Sigmoid colon (tissue), 7 donors: ENCODE measurements around the gene TMEM181. TPM values are rescaled to one million over a fixed set of nuclear protein-coding genes. Genes with fewer than 3 reads are reported as not detected.

Experiments used
- DNase-seq: peaks from one replicate; pipeline ENCODE4 v3.0.0-alpha.2; 2019
- H3K27ac ChIP-seq, 4 donors: fragments of 200-600 bp; sonication (generic); one replicate each; pipeline ENCODE4 v1.5.1; 2016 to 2019; ENCODE audit warnings: mild to moderate bottlenecking in 1 of 4
- H3K27me3 ChIP-seq, 3 donors: fragments of 200-600 bp; sonication (generic); one replicate each; pipeline ENCODE4 v1.5.1; 2019; ENCODE audit warnings: mild to moderate bottlenecking in 1 of 3
- H3K36me3 ChIP-seq, 4 donors: fragments of 200-600 bp; sonication (generic); one replicate each; pipeline ENCODE4 v1.5.1; 2016 to 2019
- H3K4me1 ChIP-seq, 4 donors: fragments of 200-600 bp; sonication (generic); one replicate each; pipeline ENCODE4 v1.5.1; 2017 to 2019
- H3K4me3 ChIP-seq, 4 donors: fragments of 200-600 bp; sonication (generic); one replicate each; pipeline ENCODE4 v1.5.1; 2017 to 2019; ENCODE audit warnings: mild to moderate bottlenecking in 2 of 4, moderate library complexity in 1 of 4
- H3K9me3 ChIP-seq, 4 donors: fragments of 200-600 bp in 3 of 4; sonication (generic) in 3 of 4; one replicate each; pipeline versions ENCODE4 v1.5.1 to v1.6.1; 2013 to 2019
- EP300 ChIP-seq, 4 donors: sonication (generic); formaldehyde crosslinking; IDR thresholded peaks; one replicate each; pipeline ENCODE4 v1.6.1; 2017; ENCODE audit warnings: antibody characterized with exemption in 4 of 4
- POLR2A ChIP-seq, 2 donors: fragments of 450-650 bp; IDR thresholded peaks; one replicate each; pipeline ENCODE4 v1.6.1; 2016; ENCODE audit warnings: antibody characterized with exemption in 2 of 2, mild to moderate bottlenecking in 2 of 2, moderate library complexity in 2 of 2
- POLR2AphosphoS5 ChIP-seq, 4 donors: sonication (generic); formaldehyde crosslinking; IDR thresholded peaks; one replicate each; pipeline ENCODE4 v1.6.1; 2017; ENCODE audit warnings: antibody characterized with exemption in 4 of 4
- WGBS, 2 donors: extraction: QIAGEN DNeasy Blood & Tissue Kit; methylation state at CpG; one replicate each; pipeline ENCODE4 v1.1.7; 2013; 5-methylcytosine and 5-hydroxymethylcytosine counted together
- intact Hi-C: fragments of 100-400 bp; cut with DNase I; formaldehyde crosslinking; loops from one replicate; pipeline ENCODE4 v1.15.1; 2023
- polyA plus RNA-seq, 3 donors: library from polyadenylated mRNA; stranded (reverse); fragments of 200-250 nt; gene quantifications; one replicate each; pipeline ENCODE4 v1.2.3, GENCODE V29; 2013
- total RNA-seq, 4 donors: library from RNA; depleted of rRNA; stranded (reverse); fragments of >200 nt; gene quantifications; one replicate each; pipeline ENCODE4 v1.1.0, GENCODE V29; 2016
- TF ChIP-seq, protein P1 (sequence below), 4 experiments: fragments of 450-650 bp in 3 of 4; fragments of 200-600 bp in 1 of 4; IDR thresholded peaks; one replicate each; pipeline ENCODE4 v1.5.1; 2016 to 2019; ENCODE audit warnings: antibody characterized with exemption in 4 of 4, mild to moderate bottlenecking in 3 of 4, moderate library complexity in 2 of 4
- donor health status: healthy with polysubstance abuse.
- donor health status: Bipolar disorder and iron deficiency.
- donor health status: healthy.

Gene TMEM181
- total and polyA plus RNA-seq, 7 donors, result 4.6 to 24.7 (median 20.8) TPM

DNA sequence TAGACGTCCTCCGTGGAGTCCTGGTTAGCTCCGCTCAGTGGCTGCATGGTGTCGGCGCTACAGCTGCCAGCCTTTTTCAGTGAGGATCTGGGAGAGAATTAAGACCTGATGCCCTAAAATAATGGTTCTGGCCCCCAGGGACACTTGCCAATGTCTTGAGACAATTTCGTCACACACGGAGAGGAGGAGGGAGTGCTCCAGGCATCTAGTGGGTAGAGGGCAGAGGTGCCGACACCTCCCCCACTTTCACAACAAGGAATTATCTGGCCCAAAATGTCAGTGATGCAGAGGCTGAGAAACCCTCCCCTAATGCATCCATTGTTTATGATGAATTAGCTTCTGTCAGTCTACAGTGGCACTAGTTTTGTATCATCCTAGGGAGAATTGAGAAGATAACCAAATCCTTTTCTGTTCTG lies 24.4 kb downstream of the TMEM181 start:
- intact Hi-C loops, result no loop called here
- H3K36me3 ChIP-seq, result peaks cover 9 to 56% (median 33%) of the 10 kb centered on the region in 4 donors
- DNase-seq, result no peak
- WGBS, 2 donors, result 95 to 98% methylated on average over 8 of the region's 8 CpGs
- no peak for TF ChIP-seq POLR2A (IDR thresholded peaks at IDR 0.05)
- no peak for TF ChIP-seq POLR2AphosphoS5 (IDR thresholded peaks at IDR 0.05)
- TF ChIP-seq, protein P1, sequence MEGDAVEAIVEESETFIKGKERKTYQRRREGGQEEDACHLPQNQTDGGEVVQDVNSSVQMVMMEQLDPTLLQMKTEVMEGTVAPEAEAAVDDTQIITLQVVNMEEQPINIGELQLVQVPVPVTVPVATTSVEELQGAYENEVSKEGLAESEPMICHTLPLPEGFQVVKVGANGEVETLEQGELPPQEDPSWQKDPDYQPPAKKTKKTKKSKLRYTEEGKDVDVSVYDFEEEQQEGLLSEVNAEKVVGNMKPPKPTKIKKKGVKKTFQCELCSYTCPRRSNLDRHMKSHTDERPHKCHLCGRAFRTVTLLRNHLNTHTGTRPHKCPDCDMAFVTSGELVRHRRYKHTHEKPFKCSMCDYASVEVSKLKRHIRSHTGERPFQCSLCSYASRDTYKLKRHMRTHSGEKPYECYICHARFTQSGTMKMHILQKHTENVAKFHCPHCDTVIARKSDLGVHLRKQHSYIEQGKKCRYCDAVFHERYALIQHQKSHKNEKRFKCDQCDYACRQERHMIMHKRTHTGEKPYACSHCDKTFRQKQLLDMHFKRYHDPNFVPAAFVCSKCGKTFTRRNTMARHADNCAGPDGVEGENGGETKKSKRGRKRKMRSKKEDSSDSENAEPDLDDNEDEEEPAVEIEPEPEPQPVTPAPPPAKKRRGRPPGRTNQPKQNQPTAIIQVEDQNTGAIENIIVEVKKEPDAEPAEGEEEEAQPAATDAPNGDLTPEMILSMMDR (IDR thresholded peaks at IDR 0.05), result no peak
- no peak for TF ChIP-seq EP300 (IDR thresholded peaks at IDR 0.05)
- H3K9me3 ChIP-seq, result no peaks in the 10 kb centered on the region
- H3K4me1 ChIP-seq, result no peaks in the 10 kb centered on the region
- H3K4me3 ChIP-seq, result no peak overlapping the region
- H3K27me3 ChIP-seq, result no peaks in the 10 kb centered on the region
- H3K27ac ChIP-seq, result no peak overlapping the region

- Histone ChIP-seq H3K36me3 (peaks cover 16 to 77% (median 38%) of the 10 kb centered on the region in 4 donors), H3K27ac (no peak overlapping the region), H3K4me1 (no peaks in the 10 kb centered on the region), H3K9me3 (no peaks in the 10 kb centered on the region), H3K4me3 (no peak overlapping the region), H3K27me3 (no peaks in the 10 kb centered on the region)
- DNase-seq, result no peak
- WGBS, 2 donors, result 95 to 98% methylated on average over 8 of the region's 8 CpGs
- TF ChIP-seq, protein P1 (IDR thresholded peaks at IDR 0.05), result no peak
- TF ChIP-seq POLR2AphosphoS5 (IDR thresholded peaks at IDR 0.05), result no peak
- TF ChIP-seq POLR2A (IDR thresholded peaks at IDR 0.05), result no peak
- no peak for TF ChIP-seq EP300 (IDR thresholded peaks at IDR 0.05)
- intact Hi-C loops, result no loop called here
Measured at GRCh38 chr6:158586652-158587051, 26.8 kb downstream of the TMEM181 start.

DNA sequence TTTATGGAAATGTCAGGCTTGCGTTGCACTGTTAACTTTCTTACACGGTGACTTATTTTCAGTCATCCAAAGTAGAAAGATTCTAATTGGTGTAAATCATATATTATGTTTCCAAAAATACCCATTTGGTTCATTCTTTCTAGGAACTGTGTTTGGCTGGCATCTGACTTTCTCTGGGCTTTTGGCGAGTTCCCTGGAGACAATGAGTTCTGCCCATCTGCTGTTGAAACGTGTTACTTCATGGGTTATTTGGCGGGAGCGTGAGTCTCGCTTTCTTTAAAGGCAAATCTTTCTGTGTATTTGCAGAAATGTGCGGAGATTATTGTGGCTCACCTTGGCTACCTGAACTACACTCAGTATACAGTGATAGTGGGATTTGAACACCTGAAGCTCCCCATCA lies 29.5 kb downstream of the TMEM181 start:
- no peaks in the 10 kb centered on the region for H3K9me3 ChIP-seq
- H3K36me3 ChIP-seq, result peaks cover 16 to 87% (median 38%) of the 10 kb centered on the region in 4 donors
- no peak overlapping the region for H3K4me3 ChIP-seq
- no peaks in the 10 kb centered on the region for H3K4me1 ChIP-seq
- intact Hi-C loops, result no loop called here
- TF ChIP-seq, protein P1 (IDR thresholded peaks at IDR 0.05), result no peak
- TF ChIP-seq POLR2A (IDR thresholded peaks at IDR 0.05) (no peak), EP300 (IDR thresholded peaks at IDR 0.05) (no peak), POLR2AphosphoS5 (IDR thresholded peaks at IDR 0.05) (no peak)
- no peak for DNase-seq
- H3K27ac ChIP-seq, result no peak overlapping the region
- WGBS, 2 donors, result 93 to 95% methylated on average over 8 of the region's 8 CpGs
- no peaks in the 10 kb centered on the region for H3K27me3 ChIP-seq

GRCh38 chr6:158591134-158591809 lies 31.4 kb downstream of the TMEM181 start:
- WGBS, 2 donors, result 79 to 85% methylated on average over 7 of the region's 7 CpGs
- no peak overlapping the region for H3K27ac ChIP-seq
- no peak for TF ChIP-seq POLR2AphosphoS5 (IDR thresholded peaks at IDR 0.05)
- TF ChIP-seq EP300 (IDR thresholded peaks at IDR 0.05), result no peak
- no peak for TF ChIP-seq POLR2A (IDR thresholded peaks at IDR 0.05)
- TF ChIP-seq, protein P1 (IDR thresholded peaks at IDR 0.05), result no peak
- no peak overlapping the region for H3K4me3 ChIP-seq
- H3K9me3 ChIP-seq, result no peaks in the 10 kb centered on the region
- no peak for DNase-seq
- intact Hi-C loops, result no loop called here
- H3K27me3 ChIP-seq, result no peaks in the 10 kb centered on the region
- no peaks in the 10 kb centered on the region for H3K4me1 ChIP-seq
- H3K36me3 ChIP-seq, result peaks cover 10 to 80% (median 29%) of the 10 kb centered on the region in 4 donors
